NT2/D1 (cell line): ENCODE data around the gene ZNF831.

ENCODE experiments used
- SUZ12 ChIP-seq: IDR thresholded peaks from 2 replicates; pipeline ENCODE4 v1.6.1; 2011; ENCODE audit not compliant: insufficient read length, insufficient read depth; ENCODE audit errors: extremely low read depth
- YY1 ChIP-seq: IDR thresholded peaks from 2 replicates; pipeline ENCODE4 v1.6.1; 2011; ENCODE audit not compliant: insufficient read length, insufficient read depth
- ZNF274 ChIP-seq: IDR thresholded peaks from 2 replicates; pipeline ENCODE4 v1.6.1; 2011; ENCODE audit warnings: mild to moderate bottlenecking, low read depth, low read length

DNA sequence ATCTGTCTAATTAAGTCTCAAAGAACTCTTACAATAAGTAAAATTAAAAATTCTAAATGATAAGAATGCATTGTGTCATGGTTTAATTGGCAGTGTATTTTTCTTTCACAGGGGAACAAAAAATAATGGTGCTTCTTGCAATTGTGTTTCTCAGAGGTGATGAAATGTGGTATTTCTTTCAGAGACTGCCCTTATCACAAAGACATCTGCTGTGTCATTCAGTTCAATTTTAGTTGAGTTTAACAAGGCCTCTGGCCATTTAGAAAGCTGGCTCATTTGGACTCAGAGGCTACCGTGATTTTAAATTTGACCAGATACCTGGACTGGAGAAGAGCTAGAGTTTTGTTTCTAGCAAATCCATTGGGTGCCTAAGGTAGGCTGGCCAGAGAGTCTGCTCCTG lies 23.6 kb upstream of the ZNF831 start:
- TF ChIP-seq SUZ12 (no peak), ZNF274 (no peak), YY1 (no peak)
